Bronchial epithelial cell (primary cell): ENCODE measurements around the gene IRF4. TPM values are rescaled to one million over a fixed set of nuclear protein-coding genes. Genes with fewer than 3 reads are reported as not detected.

Source experiments
- DNase-seq: peaks from one replicate; pipeline ENCODE4 v3.0.0-alpha.2; 2010; ENCODE audit warnings: low read depth
- FAIRE-seq: peaks from 2 replicates; lab custom pipeline; 2011; peaks lifted over from hg19 to GRCh38; lab: Jason Lieb, UNC
- H3K27me3 ChIP-seq: 2 replicates; pipeline ENCODE4 v1.5.1; 2011; ENCODE audit warnings: low read length; ENCODE audit not compliant: control insufficient read depth, insufficient read depth
- H3K36me3 ChIP-seq: 2 replicates; pipeline ENCODE4 v1.5.1; 2011; ENCODE audit warnings: low read length; ENCODE audit not compliant: control insufficient read depth, insufficient read depth
- H3K4me3 ChIP-seq: 2 replicates; pipeline ENCODE4 v1.5.1; 2011; ENCODE audit warnings: mild to moderate bottlenecking, low read depth, low read length, control low read depth
- CTCF ChIP-seq: IDR thresholded peaks from 2 replicates; pipeline ENCODE4 v1.5.1; 2011; ENCODE audit warnings: mild to moderate bottlenecking, moderate library complexity, low read length, control low read depth, inconsistent platforms; ENCODE audit not compliant: insufficient read depth, severe bottlenecking
- total RNA-seq: library from RNA; depleted of rRNA; stranded (reverse); fragments of >200 nt; gene quantifications from 2 replicates; pipeline ENCODE4 v1.2.1, GENCODE V29; 2014

IRF4 gene
- total RNA-seq, 1 donor from 2014 or later = not detected

GRCh38 chr6:348860-349396 lies 42.6 kb upstream of the IRF4 start:
- Histone ChIP-seq H3K4me3 (no peak overlapping the region), H3K36me3 (peaks cover 5% of the 10 kb centered on the region), H3K27me3 (no peaks in the 10 kb centered on the region)
- no peak for FAIRE-seq
- no peak for DNase-seq
- TF ChIP-seq CTCF = no peak

GRCh38 chr6:349491-349921 lies 42.0 kb upstream of the IRF4 start:
- TF ChIP-seq CTCF = no peak
- DNase-seq (no peak), FAIRE-seq (no peak)

GRCh38 chr6:350371-350770 lies 41.2 kb upstream of the IRF4 start:
- Histone ChIP-seq H3K4me3 (no peak overlapping the region), H3K36me3 (peaks cover 5% of the 10 kb centered on the region), H3K27me3 (no peaks in the 10 kb centered on the region)
- no peak for DNase-seq
- no peak for TF ChIP-seq CTCF
- no peak for FAIRE-seq

More at GRCh38 chr6:349491-349921, 42.0 kb upstream of the IRF4 start:
- Histone ChIP-seq H3K4me3 (no peak overlapping the region), H3K36me3 (peaks cover 5% of the 10 kb centered on the region), H3K27me3 (no peaks in the 10 kb centered on the region)

GRCh38 chr6:351011-351866 lies 40.3 kb upstream of the IRF4 start:
- DNase-seq (no peak), FAIRE-seq (peak; percentile 47)
- Histone ChIP-seq H3K27me3 (no peaks in the 10 kb centered on the region), H3K36me3 (peaks cover 5% of the 10 kb centered on the region), H3K4me3 (no peak overlapping the region)
- no peak for TF ChIP-seq CTCF

- DNase-seq = no peak
- FAIRE-seq = no peak
- Histone ChIP-seq H3K36me3 (peaks cover 5% of the 10 kb centered on the region), H3K4me3 (no peak overlapping the region), H3K27me3 (no peaks in the 10 kb centered on the region)
- TF ChIP-seq CTCF = no peak
Observed at GRCh38 chr6:351867-352289, 39.7 kb upstream of the IRF4 start.

GRCh38 chr6:352474-352873 lies 39.1 kb upstream of the IRF4 start:
- Histone ChIP-seq H3K36me3 (peaks cover 5% of the 10 kb centered on the region), H3K4me3 (no peak overlapping the region), H3K27me3 (no peaks in the 10 kb centered on the region)
- DNase-seq = no peak
- no peak for FAIRE-seq
- TF ChIP-seq CTCF = no peak
